ENCODE results near the gene KMT2C. TPM values are rescaled to one million over a fixed set of nuclear protein-coding genes. Genes with fewer than 3 reads are reported as not detected.
A peak's percentile ranks its signal among the peaks of the same experiment; 100 is the strongest.
"Not testable (repeated sequence)": the region's sequence is repeated elsewhere in the genome, so short reads cannot be mapped to it uniquely, and the experiment has no call there.

The KMT2C gene
- total RNA-seq, 2 experiments from 2014 or later = 34.2 to 38.2 TPM

DNA sequence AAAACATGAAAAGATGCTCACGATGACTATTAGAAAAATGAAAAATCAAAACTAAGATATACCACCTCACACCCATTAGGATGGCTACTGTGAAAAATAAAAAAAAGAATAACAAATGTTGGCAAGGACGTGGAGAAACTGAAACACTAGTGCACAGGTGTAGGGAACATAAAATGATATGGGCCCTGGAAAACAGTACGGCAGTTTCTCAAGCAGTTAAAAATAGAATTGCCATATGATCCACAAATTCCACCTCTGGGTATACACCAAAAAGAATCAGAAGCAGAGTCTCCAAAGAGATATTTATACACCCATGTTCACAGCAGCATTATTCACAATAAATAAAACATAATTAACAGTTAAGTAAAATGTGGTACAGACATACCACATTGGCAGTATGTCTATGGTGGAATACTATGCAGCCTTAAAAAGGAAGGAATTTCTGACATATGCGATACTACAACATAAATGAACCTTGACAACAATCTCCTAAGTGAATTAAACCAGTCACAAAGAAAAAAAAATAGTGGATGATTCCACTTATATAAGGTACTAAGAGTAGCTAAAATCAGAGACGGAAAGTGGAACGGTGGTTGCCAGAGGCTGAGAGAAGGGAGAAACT, 69.7 kb downstream of the KMT2C start:
- no peak for DNase-seq
- peaks cover 29% of the 10 kb centered on the region for H3K36me3 Mint-ChIP-seq
- peaks cover 13% of the 10 kb centered on the region for H3K9me3 Mint-ChIP-seq
- peak overlapping the region; percentile 15 for H3K4me3 Mint-ChIP-seq
- no peaks in the 10 kb centered on the region for H3K27me3 Mint-ChIP-seq
- peaks cover 44% of the 10 kb centered on the region for H3K4me1 Mint-ChIP-seq
- H3K27ac Mint-ChIP-seq = no peak overlapping the region

DNA sequence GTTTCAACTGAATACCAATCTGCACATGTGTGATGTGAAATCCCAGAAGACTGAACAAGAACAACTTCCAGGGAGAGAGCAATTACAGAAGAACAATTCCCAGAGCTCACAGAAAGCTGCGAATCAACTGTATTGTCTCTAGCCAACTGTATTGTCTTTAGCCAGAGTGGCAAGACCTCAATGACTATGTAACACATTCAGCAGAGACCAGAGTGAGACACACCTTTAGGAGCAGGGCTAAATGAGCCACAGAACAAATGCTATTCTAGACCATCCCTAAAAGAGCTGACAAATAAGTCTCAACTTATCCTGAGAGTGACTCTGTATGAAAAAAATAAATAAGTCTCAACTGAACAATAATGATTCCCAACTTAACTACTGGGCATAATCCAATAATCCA, 72.0 kb downstream of the KMT2C start:
- Mint-ChIP-seq H3K27ac (no peak overlapping the region), H3K4me1 (peaks cover 34% of the 10 kb centered on the region)

DNA sequence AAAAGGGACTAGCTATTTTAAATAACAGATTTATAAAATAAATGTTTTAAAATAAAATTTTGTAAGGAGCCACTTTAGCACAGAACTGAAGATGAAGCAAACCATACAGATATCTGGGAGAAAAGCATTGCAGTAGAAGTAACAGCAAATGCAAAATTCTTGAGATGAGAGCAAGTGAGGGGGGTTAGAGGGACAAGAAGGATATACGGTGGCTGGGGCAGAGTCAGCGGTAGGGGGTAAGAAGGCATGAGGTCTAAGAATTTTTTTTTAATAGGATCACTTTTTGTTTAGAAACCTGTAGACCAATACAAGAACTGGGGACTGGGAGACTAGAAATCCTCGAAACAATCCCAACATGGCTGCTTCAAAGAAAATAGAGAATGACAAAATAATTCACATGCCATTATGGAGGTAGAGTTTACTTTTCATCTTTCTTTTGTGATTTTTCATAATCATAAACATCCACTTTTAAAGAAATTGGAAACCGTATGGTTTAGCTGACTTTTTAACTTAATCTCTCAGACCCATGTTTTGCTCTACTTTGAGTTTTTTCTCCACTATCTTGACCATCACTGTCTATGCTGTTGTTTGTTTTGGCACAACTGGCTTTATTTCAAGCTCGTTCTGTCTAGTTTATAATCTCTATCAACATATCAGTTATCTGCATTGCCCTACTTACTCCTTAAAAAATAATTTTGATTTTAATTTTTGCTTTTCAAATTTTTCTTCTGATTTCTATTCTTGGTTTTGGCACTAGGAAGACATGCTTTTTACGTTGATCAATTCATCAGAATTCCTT, 73.5 kb downstream of the KMT2C start:
- Mint-ChIP-seq H3K27ac (peak overlapping the region; percentile 82), H3K36me3 (peaks cover 20% of the 10 kb centered on the region), H3K4me3 (no peak overlapping the region), H3K4me1 (peaks cover 31% of the 10 kb centered on the region), H3K27me3 (no peaks in the 10 kb centered on the region), H3K9me3 (peaks cover 8% of the 10 kb centered on the region)
- DNase-seq = no peak

More for the DNA sequence above, 72.0 kb downstream of the KMT2C start:
- Mint-ChIP-seq H3K27me3 (no peaks in the 10 kb centered on the region), H3K36me3 (peaks cover 27% of the 10 kb centered on the region), H3K9me3 (peaks cover 11% of the 10 kb centered on the region), H3K4me3 (no peak overlapping the region)
- DNase-seq = no peak

DNA sequence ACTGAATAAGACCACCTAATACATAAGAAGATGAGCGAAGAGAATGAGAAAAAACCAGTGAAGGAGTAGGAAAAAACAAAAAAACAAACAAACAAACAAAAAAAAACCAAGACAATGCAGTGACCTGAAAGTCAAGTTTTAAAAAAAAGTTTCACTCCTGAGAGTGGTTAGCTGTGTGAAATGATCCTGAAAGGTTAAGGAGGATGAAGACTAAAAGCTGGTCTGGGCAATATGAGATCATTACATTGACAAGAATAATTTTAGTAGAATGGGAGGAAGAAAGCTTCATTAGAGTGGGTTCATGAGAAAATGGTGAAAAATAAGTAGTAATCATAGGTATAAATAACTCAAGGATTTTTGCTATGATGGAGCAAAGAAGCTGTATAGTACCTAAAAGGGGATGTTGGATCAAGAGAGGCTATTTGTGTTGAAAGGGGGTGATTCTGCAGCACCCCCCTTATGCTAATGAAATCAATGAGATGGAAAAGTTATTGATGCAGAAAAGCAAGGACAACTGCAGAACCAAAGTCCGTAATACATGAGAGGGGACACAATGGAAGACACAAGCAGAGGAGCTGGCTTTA, 80.2 kb downstream of the KMT2C start:
- peaks cover 8% of the 10 kb centered on the region for H3K4me1 Mint-ChIP-seq
- no peaks in the 10 kb centered on the region for H3K27me3 Mint-ChIP-seq
- peaks cover 49% of the 10 kb centered on the region for H3K36me3 Mint-ChIP-seq
- H3K4me3 Mint-ChIP-seq = no peak overlapping the region
- peaks cover 12% of the 10 kb centered on the region for H3K9me3 Mint-ChIP-seq
- no peak for DNase-seq
- peak overlapping the region; percentile 27 for H3K27ac Mint-ChIP-seq

DNA sequence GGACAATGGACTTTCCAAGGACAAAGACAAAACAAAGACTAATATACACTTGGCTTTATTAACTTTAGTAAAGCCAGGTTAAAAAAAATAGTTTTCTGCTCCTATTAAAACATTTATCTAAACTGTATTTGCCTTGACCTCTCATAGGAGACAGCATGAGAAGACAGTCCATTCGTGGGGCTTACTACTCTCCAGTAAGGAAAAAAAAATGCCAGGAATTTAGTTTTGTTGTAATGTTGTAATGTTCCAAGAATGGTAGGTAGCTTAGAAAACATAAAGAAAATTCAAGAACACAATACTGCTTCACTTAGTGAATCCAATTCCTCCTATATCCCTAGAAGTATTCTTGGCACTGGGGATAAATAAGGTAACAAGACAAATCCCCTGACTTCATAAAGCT, 81.7 kb downstream of the KMT2C start:
- Mint-ChIP-seq H3K4me3 (no peak overlapping the region), H3K36me3 (peaks cover 58% of the 10 kb centered on the region), H3K27me3 (no peaks in the 10 kb centered on the region), H3K27ac (no peak overlapping the region), H3K9me3 (peaks cover 15% of the 10 kb centered on the region), H3K4me1 (peaks cover 8% of the 10 kb centered on the region)
- DNase-seq = no peak

DNA sequence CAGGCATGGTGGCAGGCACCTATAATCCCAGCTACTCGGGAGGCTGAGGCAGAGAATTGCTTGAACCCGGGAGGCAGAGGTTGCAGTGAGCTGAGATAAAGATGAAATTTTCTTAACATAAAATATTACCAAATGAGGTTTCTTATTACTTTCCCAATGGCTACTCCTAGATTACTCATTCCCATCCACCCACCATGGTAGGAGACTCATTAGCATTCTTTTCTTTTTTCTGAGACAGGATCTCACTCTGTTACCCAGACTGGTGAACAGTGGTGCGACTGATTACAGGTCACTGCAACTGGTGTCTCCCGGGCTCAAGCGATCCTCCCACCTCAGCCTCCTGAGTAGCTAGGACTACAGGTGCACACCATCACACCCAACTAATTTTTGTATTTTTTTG, 82.5 kb downstream of the KMT2C start:
- not testable (repeated sequence) for H3K4me3 Mint-ChIP-seq, H3K4me1 Mint-ChIP-seq
- H3K36me3 Mint-ChIP-seq = peaks cover 64% of the 10 kb centered on the region

DNA sequence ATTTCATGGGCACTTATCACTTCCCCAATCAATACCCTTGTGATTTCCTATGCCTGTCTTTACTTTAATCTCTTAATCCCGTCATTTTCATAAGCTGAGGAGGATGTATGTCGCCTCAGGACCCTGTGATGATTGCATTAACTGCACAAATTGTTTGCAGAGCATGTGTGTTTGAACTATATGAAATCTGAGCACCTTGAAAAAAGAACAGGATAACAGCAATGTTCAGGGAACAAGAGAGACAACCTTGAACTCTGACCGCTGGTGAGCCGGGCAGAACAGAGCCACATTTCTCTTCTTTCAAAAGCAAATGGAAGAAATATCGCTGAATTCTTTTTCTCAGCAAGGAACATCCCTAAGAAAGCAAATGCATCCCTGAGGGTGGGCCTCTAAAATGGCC, 84.1 kb downstream of the KMT2C start:
- H3K27me3 Mint-ChIP-seq, H3K4me3 Mint-ChIP-seq, H3K27ac Mint-ChIP-seq, H3K4me1 Mint-ChIP-seq, DNase-seq: not testable (repeated sequence)
- H3K9me3 Mint-ChIP-seq = peaks cover 28% of the 10 kb centered on the region
- H3K36me3 Mint-ChIP-seq = peaks cover 77% of the 10 kb centered on the region

More for the DNA sequence above, 82.5 kb downstream of the KMT2C start:
- not testable (repeated sequence) for H3K27ac Mint-ChIP-seq, DNase-seq, H3K27me3 Mint-ChIP-seq
- H3K9me3 Mint-ChIP-seq = peaks cover 21% of the 10 kb centered on the region

DNA sequence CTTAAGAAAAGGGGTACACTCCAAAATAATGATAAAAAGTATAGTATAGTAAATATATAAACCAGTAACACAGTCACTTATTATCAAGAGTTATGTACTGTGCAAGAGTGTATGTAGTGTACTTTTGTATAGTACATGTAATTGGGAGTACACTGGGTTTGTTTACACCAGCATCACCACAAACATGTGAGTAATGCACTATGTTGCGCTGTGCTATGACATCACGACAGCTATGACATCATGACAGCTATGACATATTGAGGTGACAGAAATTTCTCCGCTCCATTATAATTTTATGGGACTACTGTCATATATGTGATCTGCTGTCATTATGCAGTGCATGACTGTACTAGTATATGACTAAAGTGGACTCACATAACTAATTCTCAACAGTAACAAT, 84.6 kb downstream of the KMT2C start:
- Mint-ChIP-seq H3K36me3 (peaks cover 78% of the 10 kb centered on the region), H3K4me1 (peaks cover 9% of the 10 kb centered on the region), H3K27ac (no peak overlapping the region), H3K4me3 (no peak overlapping the region), H3K27me3 (no peaks in the 10 kb centered on the region), H3K9me3 (peaks cover 28% of the 10 kb centered on the region)
- no peak for DNase-seq

DNA sequence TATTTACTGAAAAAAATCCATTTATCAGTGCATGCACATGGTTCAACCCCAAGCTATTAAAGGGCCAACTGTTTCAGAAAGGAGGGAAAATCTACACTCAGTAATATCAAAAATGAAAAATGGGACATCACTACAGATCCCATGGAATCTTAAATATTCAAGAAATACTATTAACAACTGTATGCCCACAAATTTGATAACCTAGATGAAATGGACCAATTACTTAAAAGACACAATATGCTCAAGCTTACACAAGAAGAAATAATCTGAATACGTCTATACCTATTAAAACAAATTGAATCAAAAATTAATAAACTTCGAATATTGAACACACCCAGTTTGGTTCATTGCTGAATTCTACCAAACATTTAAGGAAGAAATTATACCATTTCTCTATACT, 87.9 kb downstream of the KMT2C start:
- Mint-ChIP-seq H3K36me3 (peaks cover 55% of the 10 kb centered on the region), H3K9me3 (peaks cover 25% of the 10 kb centered on the region), H3K4me1 (peaks cover 17% of the 10 kb centered on the region), H3K4me3 (no peak overlapping the region), H3K27me3 (no peaks in the 10 kb centered on the region), H3K27ac (no peak overlapping the region)
- no peak for DNase-seq

DNA sequence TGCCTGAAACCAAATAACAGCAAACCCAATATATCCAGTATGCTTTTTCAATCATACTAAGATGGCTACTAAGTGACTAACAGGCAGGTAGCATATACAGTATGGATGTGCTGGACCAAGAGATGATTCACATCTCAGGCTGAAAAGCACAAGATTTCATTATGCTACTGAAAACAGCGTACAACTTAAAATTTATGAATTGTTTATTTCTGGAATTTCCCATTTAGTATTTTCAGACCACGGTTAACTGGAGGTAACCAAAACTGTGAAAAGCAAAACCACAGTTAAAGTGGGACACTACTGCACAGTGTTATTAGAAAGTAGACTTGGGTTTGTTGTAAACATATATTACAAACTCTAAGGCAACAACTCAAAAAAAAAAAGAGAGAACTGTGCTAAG, 91.5 kb downstream of the KMT2C start:
- H3K9me3 Mint-ChIP-seq = peaks cover 15% of the 10 kb centered on the region
- H3K4me1 Mint-ChIP-seq = peaks cover 26% of the 10 kb centered on the region
- no peaks in the 10 kb centered on the region for H3K27me3 Mint-ChIP-seq
- H3K27ac Mint-ChIP-seq = no peak overlapping the region
- H3K4me3 Mint-ChIP-seq = no peak overlapping the region
- H3K36me3 Mint-ChIP-seq = peaks cover 31% of the 10 kb centered on the region
- DNase-seq = no peak

DNA sequence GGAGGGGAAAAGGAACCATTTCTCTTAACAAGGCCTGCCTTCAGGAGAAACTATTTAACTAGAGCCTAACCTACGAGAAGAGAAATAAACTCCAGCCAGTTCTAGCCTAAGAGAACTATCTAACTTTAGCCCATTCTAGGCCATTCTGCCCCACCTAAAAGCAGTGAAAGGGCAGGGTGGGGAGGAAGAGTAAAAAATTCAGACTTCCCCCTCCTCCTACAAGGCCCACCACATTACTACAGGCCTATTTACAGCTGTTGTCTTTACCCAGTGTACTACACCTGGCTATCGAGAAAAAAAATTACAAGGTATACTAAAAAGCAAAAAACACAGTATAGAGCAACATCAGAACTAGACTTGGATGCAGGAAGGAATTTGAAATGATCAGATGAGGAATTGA, 93.0 kb downstream of the KMT2C start:
- H3K36me3 Mint-ChIP-seq = peaks cover 18% of the 10 kb centered on the region
- no peaks in the 10 kb centered on the region for H3K27me3 Mint-ChIP-seq
- H3K9me3 Mint-ChIP-seq = peaks cover 4% of the 10 kb centered on the region
- peaks cover 33% of the 10 kb centered on the region for H3K4me1 Mint-ChIP-seq
- no peak overlapping the region for H3K4me3 Mint-ChIP-seq
- no peak for DNase-seq
- no peak overlapping the region for H3K27ac Mint-ChIP-seq

DNA sequence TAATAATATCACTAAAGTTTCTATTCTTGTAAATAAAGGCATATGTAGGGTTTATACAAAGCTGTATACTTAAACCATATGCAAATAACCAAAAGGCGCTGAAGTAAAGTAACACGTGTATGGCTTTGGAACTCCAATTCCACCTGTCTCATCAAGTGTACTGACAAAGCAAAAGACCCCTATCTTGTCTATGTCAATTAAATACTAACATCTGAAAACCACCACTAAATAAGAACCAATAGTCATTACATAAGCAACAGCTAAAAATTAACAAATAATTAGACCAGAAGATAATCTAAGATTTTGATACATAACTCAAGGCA, 93.9 kb downstream of the KMT2C start:
- H3K4me1 Mint-ChIP-seq = peaks cover 38% of the 10 kb centered on the region
- no peaks in the 10 kb centered on the region for H3K27me3 Mint-ChIP-seq
- H3K36me3 Mint-ChIP-seq = peaks cover 12% of the 10 kb centered on the region
- H3K4me3 Mint-ChIP-seq = no peak overlapping the region
- H3K9me3 Mint-ChIP-seq = no peaks in the 10 kb centered on the region
- no peak overlapping the region for H3K27ac Mint-ChIP-seq
- DNase-seq = no peak

DNA sequence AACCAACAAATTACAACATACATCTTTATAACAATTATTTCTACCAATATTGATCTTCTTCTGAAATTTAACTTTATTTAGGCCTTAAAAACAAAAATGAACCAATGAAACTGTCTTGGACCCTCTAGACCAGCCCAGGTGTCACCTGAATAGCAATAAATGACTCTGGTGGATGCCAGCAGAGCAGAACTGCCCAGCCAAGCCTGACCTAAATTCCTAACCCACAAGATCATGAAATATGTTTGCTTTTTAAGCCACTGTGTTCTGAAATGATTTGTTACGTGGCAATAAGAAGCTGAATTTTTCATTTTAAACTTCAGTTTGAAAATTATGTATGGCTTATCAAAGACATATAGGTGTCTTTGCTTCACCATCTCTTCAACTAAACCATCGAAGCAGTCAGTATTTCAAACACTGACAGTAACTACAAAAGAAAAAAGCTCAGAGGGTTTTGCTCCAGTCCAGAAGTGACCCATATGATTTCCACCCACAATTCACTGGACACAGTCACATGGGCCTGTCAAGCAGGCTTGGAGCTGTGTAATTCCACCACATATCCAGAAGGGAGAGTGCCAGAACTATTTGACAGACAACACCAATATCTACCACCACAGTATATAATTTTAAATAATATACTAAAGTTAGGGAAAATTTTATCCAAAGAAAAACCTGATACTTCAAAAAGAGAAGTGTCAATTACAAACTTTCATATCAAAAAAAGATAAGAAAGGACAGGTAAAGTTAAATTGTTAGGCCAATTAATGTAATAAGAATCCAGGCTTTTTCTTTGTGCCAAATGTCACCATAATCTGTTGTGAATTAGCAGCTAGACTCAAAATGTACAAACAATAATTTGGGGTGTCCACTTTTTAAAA, 94.5 kb downstream of the KMT2C start:
- Mint-ChIP-seq H3K27me3 (no peaks in the 10 kb centered on the region), H3K27ac (no peak overlapping the region), H3K4me3 (no peak overlapping the region), H3K36me3 (peaks cover 10% of the 10 kb centered on the region), H3K9me3 (no peaks in the 10 kb centered on the region), H3K4me1 (peaks cover 44% of the 10 kb centered on the region)
- no peak for DNase-seq

DNA sequence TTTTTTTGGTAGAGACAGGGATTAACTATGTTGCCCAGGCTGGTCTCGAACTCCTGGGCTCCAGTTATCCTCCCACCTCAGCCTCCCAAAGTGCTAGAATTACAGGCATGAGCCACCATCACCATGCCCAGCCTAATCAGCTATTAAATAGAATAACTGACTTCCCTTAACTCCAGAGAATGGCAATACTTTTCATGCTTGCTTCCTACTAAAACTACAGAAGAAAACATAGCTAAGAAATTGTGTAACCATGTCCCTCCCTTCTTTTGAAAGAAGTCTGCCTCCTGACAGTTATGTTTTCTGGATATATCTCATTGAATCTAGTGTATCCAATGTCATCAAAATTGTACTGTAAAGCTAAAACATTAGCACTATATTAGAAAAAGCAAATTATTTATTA, 95.6 kb downstream of the KMT2C start:
- Mint-ChIP-seq H3K9me3 (no peaks in the 10 kb centered on the region), H3K27me3 (no peaks in the 10 kb centered on the region), H3K4me3 (no peak overlapping the region), H3K36me3 (peaks cover 6% of the 10 kb centered on the region), H3K27ac (no peak overlapping the region), H3K4me1 (peaks cover 53% of the 10 kb centered on the region)
- no peak for DNase-seq

DNA sequence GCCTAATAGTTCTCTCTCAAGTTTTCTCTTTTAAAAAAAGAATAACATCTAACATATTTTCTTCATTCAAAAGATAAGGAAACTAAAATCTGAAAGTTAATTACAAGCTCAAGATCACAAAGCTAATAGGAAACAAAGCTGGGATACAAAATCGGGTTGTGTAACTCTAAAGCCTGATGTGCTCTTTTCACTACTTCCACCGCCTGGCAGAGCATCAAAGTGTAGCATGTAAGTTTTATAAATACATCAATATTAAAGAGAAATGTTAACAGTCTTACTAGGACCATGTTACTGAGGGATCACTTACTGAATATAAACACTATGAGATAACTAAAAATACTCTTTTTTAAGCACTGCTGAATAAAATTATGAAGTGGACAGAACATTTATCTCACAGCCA, 97.2 kb downstream of the KMT2C start:
- no peak for DNase-seq
- H3K27me3 Mint-ChIP-seq = no peaks in the 10 kb centered on the region
- peaks cover 6% of the 10 kb centered on the region for H3K36me3 Mint-ChIP-seq
- H3K27ac Mint-ChIP-seq = no peak overlapping the region
- H3K9me3 Mint-ChIP-seq = no peaks in the 10 kb centered on the region
- no peak overlapping the region for H3K4me3 Mint-ChIP-seq
- peaks cover 53% of the 10 kb centered on the region for H3K4me1 Mint-ChIP-seq
